Mammary epithelial cell (primary cell): ENCODE data around the gene GAP43.

Experiments
- CTCF ChIP-seq, 2 donors: IDR thresholded peaks in 1 of 2; conservative IDR thresholded peaks in 1 of 2; 2 replicates each; pipeline ENCODE4 v1.5.1; 2011 to 2012; ENCODE audit warnings: inconsistent platforms in 2 of 2, low read length in 2 of 2, mild to moderate bottlenecking in 2 of 2, control low read depth in 1 of 2, low read depth in 1 of 2; ENCODE audit not compliant: insufficient read depth in 1 of 2; ENCODE audit errors: extremely low read depth in 1 of 2
- EZH2 ChIP-seq: IDR thresholded peaks from 2 replicates; pipeline ENCODE4 v1.6.1; 2012; ENCODE audit warnings: low read length, inconsistent platforms, borderline replicate concordance

- TF ChIP-seq CTCF (conservative IDR thresholded peaks at IDR 0.05 in 1 of 2, IDR thresholded peaks at IDR 0.05 in 1 of 2; ENCODE audit: extremely low read depth in 1 of 2, insufficient read depth in 1 of 2, low read depth in 1 of 2, low read length in 2 of 2) (no peak), EZH2 (no peak)
Observed at GRCh38 chr3:115706311-115706829, 83.1 kb downstream of the GAP43 start.
